ENCODE measurements around the gene GPR39.

GPR39 gene

DNA sequence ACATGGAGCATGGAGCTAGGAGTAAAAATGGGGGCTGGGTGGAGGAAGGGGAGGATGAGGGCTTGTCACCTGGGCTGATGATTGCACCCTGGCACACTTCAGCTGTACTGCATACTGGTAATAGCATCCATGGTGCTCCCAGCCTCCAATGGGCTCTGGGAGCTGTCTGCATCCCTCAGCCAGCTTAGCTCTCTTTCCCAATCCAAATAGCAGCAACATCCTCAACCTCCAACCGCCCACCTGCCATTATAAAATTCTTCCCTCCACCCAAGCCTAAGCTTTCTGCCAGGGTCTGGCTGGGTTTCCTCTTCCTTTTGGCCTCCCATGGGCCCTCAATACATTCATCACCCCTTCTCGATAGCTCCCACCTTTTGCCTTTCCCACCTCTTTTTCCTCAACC is 143.3 kb downstream of the GPR39 start:
- FAIRE-seq (no peak), DNase-seq (ENCODE audit: insufficient read length, low spot score) (no peak)
- no peak for TF ChIP-seq POLR2A (IDR thresholded peaks at IDR 0.05; ENCODE audit: low read depth, low read length)

DNA sequence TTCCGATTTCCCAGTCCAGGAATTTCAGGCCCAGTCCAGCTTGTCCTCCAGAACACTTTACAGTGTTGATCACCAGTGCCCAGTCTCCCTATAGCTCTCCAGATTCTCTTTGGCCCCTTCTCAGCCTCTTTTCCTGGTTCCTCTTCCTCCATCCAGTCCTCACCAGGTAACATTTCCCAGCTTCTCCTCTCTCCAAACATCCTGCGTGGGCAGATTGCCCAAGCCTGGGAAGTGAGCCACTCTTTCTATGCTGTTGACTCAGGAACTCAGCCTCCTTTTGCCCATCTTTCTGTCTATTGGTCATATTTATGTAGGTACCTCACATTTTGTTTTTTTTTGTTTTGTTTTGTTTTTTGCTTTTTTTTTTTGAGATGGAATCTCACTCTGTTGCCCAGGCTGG is 144.0 kb downstream of the GPR39 start:
- TF ChIP-seq POLR2A (IDR thresholded peaks at IDR 0.05; ENCODE audit: low read depth, low read length) = no peak
- FAIRE-seq (no peak), DNase-seq (ENCODE audit: insufficient read length, low spot score) (no peak)

GRCh38 chr2:132562245-132562644 is 145.6 kb downstream of the GPR39 start:
- no peak for TF ChIP-seq POLR2A (IDR thresholded peaks at IDR 0.05; ENCODE audit: low read depth, low read length)
- FAIRE-seq = no peak
- DNase-seq (ENCODE audit: insufficient read length, low spot score) = no peak

DNA sequence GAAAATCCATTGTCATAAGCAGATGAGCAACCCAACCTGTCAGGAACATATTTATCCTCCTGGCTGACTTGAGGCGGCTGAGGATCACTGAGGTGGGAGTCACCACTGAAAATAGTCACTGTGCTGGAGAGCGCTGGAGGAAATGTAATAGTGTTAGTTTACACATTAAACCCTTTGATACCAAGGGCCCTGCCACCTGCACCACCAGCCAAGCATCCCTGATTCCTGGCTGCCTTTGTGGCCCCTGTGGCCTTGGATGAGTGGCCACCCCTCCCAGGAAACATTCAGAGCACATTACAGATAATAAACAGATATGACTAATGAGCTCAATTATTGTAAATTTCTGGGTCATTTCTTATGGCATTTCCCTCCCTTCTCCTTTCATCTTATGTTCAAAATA is 147.5 kb downstream of the GPR39 start:
- FAIRE-seq (no peak), DNase-seq (ENCODE audit: insufficient read length, low spot score) (no peak)

DNA sequence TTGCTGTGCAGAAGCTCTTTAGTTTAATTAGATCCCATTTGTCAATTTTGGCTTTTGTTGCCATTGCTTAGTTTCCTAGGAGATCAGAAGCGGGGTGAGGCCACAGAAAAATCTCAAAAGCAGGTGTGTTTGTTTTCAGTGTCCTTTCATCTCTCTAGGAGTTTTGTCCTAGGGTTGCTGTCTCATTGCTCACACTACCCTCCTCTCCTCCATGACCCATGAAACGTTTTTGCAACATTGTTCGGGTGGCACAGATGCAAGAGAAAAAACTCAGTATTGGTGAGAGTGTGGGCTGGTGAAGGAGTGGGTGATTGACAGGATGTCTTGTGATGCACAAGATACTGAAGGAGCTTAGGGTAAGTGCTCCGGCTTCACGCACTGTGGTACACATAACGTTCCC is 149.8 kb downstream of the GPR39 start:
- DNase-seq (ENCODE audit: insufficient read length, low spot score) (no peak), FAIRE-seq (no peak)
- no peak for TF ChIP-seq POLR2A (IDR thresholded peaks at IDR 0.05; ENCODE audit: low read depth, low read length)

More for the DNA sequence above, 147.5 kb downstream of the GPR39 start:
- no peak for TF ChIP-seq POLR2A (IDR thresholded peaks at IDR 0.05; ENCODE audit: low read depth, low read length)

DNA sequence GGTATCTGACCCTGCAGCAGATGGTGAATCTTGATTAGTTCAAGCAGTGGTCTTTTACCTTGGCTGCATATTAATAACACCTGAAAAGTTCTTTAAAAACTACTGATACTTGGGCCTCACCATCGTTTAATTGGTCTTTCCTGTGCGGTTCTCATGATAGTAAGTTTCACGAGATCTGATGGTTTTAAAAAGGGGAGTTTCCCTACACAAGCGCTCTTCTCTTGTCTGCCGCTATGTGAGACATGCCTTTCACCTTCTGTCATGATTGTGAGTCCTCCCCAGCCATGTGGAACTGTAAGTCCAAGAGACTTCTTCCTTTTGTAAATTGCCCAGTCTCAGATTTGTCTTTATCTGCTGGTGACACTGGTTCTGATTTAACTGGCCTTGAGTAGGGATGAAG is 151.1 kb downstream of the GPR39 start:
- DNase-seq (ENCODE audit: insufficient read length, low spot score) (no peak), FAIRE-seq (no peak)
- no peak for TF ChIP-seq POLR2A (IDR thresholded peaks at IDR 0.05; ENCODE audit: low read depth, low read length)

GRCh38 chr2:132568656-132569055 is 152.1 kb downstream of the GPR39 start:
- no peak for TF ChIP-seq POLR2A (IDR thresholded peaks at IDR 0.05; ENCODE audit: low read depth, low read length)
- no peak for DNase-seq (ENCODE audit: insufficient read length, low spot score)
- no peak for FAIRE-seq

GRCh38 chr2:132573444-132574007 is 156.9 kb downstream of the GPR39 start:
- no peak for TF ChIP-seq POLR2A (IDR thresholded peaks at IDR 0.05; ENCODE audit: low read depth, low read length)
- FAIRE-seq (no peak), DNase-seq (ENCODE audit: insufficient read length, low spot score) (no peak)

- FAIRE-seq (no peak), DNase-seq (ENCODE audit: insufficient read length, low spot score) (no peak)
- no peak for TF ChIP-seq POLR2A (IDR thresholded peaks at IDR 0.05; ENCODE audit: low read depth, low read length)
These were observed 161.1 kb downstream of the GPR39 start for GRCh38 chr2:132577686-132578085.

DNA sequence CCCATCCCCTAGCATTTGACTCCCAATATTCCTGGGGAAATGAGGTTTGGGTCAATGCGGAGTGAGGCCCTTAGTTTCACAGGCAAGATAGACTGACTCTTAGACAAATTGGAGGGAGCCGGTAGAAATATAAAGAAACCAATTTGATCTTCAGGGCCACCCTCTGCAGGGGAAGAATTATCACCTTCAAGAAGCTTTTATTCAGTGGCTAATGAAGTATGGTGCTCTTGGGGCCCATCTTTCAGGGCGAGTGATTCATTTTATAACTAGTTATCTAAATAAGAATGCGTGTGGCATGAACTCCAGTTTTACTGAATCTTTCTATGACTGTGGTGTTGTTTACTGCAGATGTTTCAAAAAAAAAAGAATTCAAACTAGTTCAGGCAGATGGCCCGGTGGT is 165.0 kb downstream of the GPR39 start:
- DNase-seq (ENCODE audit: insufficient read length, low spot score) (no peak), FAIRE-seq (no peak)
- TF ChIP-seq POLR2A (IDR thresholded peaks at IDR 0.05; ENCODE audit: low read depth, low read length) = no peak

DNA sequence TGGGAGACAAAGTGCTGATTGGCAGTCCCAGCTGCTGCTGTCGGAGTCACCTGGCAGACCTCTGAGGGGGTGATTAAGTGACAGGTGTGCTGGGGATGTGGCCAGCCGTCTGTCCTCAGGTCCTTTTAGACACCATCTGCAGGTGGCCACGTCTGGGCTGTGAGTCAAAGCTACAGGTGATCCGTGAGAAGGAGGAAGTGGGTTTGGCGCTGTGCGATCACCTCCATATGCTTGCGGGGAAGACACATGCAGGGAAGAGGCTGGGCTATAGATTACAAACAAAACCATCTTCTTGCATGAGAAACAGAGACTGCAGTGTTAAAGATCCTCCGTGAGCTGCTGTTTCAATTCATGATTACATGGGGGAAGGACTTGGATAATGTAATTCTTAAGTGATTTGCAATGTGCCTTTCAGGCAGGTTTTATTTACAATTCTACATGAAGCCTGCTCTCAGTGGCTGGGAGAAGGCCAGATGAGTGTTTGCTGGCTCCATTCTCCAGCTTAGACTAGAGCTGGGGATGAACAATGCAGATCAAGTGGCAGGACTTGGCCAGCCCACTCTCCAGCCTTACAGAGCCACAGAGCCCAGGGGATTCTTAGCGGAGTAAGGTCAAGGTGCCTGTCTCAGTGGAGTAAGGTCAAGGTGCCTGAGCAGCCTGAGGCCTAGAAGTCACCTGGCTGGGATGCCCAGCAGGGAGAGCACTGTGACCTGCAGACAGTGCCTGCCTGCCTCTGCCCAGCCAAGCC is 165.6 kb downstream of the GPR39 start:
- FAIRE-seq (no peak), DNase-seq (ENCODE audit: insufficient read length, low spot score) (no peak)
- TF ChIP-seq POLR2A (IDR thresholded peaks at IDR 0.05; ENCODE audit: low read depth, low read length) = no peak

GRCh38 chr2:132583666-132584360 is 167.2 kb downstream of the GPR39 start:
- no peak for DNase-seq (ENCODE audit: insufficient read length, low spot score)
- TF ChIP-seq POLR2A (IDR thresholded peaks at IDR 0.05; ENCODE audit: low read depth, low read length) = no peak
- no peak for FAIRE-seq

DNA sequence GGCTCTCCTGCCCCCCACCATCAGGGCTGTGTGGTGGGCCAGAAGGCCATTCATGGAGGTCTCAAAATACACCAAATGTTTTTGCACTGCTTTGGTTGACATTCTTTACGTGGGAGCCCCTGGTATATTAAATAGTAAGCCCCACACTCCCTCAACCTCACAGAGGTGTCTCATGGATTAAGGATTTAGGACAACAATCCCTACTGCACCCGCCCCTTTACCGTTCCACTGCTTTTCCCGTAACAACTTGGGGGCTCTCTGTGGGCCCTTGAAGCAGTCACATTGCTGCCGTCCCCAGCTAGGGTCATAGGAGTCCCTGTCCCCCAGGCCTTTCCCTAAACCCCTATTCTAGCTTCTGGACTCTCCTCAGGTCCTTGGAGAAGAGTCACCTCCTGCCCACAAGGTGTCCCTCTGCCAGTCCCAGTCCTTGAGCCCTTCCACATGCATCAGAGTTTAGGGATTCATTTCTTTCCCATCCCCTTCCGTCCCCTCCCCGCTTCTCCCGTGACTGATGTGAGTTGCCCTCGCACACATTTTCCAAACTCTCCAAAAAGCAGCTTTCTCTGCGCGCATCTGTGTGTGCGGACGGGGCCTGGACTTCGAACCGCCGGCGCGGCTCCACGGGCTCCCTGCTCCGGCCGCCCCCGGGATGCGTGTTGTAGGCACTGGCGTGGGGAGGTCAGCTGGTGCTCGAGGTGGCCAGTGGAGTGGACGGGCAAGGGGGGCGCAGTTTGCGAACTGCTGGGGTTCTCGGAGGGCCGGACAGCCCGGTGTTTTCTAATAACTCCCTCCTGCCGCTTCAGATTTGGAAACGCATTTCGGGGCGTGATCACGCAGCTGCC is 168.6 kb downstream of the GPR39 start:
- FAIRE-seq = no peak
- TF ChIP-seq POLR2A (IDR thresholded peaks at IDR 0.05; ENCODE audit: low read depth, low read length) = no peak

DNA sequence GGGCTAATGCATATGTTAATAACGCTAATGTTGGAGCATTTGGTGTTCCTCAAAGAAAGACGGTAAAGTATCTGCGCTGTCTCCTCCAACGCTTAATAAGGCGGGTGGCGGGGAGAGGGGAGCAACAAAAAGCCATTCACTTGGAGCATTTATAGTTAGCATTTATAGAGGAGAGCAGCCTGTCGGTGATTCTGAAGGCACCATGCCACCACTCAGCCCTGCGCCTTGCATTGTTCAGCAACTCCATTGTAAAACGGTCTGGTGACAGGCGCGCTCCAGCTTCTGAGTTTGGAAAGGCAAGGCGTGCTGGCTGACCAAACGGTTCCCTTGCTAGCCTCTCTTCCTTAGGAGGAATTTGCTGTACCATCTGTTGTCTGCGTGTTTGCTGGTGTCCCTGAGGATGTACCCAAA is 169.5 kb downstream of the GPR39 start:
- DNase-seq (ENCODE audit: insufficient read length, low spot score) (no peak), FAIRE-seq (no peak)
- TF ChIP-seq POLR2A (IDR thresholded peaks at IDR 0.05; ENCODE audit: low read depth, low read length) = no peak

More for the DNA sequence above, 168.6 kb downstream of the GPR39 start:
- no peak for DNase-seq (ENCODE audit: insufficient read length, low spot score)

Data from H54 (cell line).